GM12864 (cell line): Measurements from ENCODE around the gene ZNF438.

Experiments
- DNase-seq: peaks from one replicate; pipeline ENCODE4 v3.0.0-alpha.2; 2011; ENCODE audit warnings: low read depth
- H3K4me3 ChIP-seq: 2 replicates; pipeline ENCODE4 v1.5.1; 2011; ENCODE audit warnings: mild to moderate bottlenecking, low read depth, low read length, control low read depth
- CTCF ChIP-seq: IDR thresholded peaks from 2 replicates; pipeline ENCODE4 v1.5.1; 2011; ENCODE audit warnings: low read depth, mild to moderate bottlenecking, moderate library complexity, low read length, control low read depth, inconsistent platforms; ENCODE audit errors: missing control alignments

ZNF438 gene

GRCh38 chr10:31014161-31014875, 17.3 kb downstream of the ZNF438 start:
- TF ChIP-seq CTCF, result no peak
- no peak overlapping the region for H3K4me3 ChIP-seq
- no peak for DNase-seq

GRCh38 chr10:31013331-31013730, 18.3 kb downstream of the ZNF438 start:
- TF ChIP-seq CTCF, result no peak
- no peak for DNase-seq

GRCh38 chr10:31011665-31012022, 20.0 kb downstream of the ZNF438 start:
- TF ChIP-seq CTCF, result no peak
- no peak overlapping the region for H3K4me3 ChIP-seq
- DNase-seq, result no peak

More at GRCh38 chr10:31013331-31013730, 18.3 kb downstream of the ZNF438 start:
- H3K4me3 ChIP-seq, result no peak overlapping the region

GRCh38 chr10:31011017-31011664, 20.5 kb downstream of the ZNF438 start:
- no peak overlapping the region for H3K4me3 ChIP-seq
- TF ChIP-seq CTCF, result no peak
- no peak for DNase-seq

- no peak for TF ChIP-seq CTCF
- H3K4me3 ChIP-seq, result no peak overlapping the region
- no peak for DNase-seq
Measured at GRCh38 chr10:31010062-31010461, 21.6 kb downstream of the ZNF438 start.

GRCh38 chr10:31005895-31006294, 25.8 kb downstream of the ZNF438 start:
- no peak for TF ChIP-seq CTCF
- no peak for DNase-seq
- H3K4me3 ChIP-seq, result no peak overlapping the region

GRCh38 chr10:31004611-31005193, 27.0 kb downstream of the ZNF438 start:
- TF ChIP-seq CTCF, result no peak
- no peak overlapping the region for H3K4me3 ChIP-seq
- DNase-seq, result no peak
